H9 (cell line): Measurements from ENCODE around the gene ARSJ. TPM values are rescaled to one million over a fixed set of nuclear protein-coding genes. Genes with fewer than 3 reads are reported as not detected.

Source experiments
- DNase-seq: peaks from one replicate; pipeline ENCODE4 v3.0.0-alpha.2; 2017
- H2AFZ ChIP-seq: one replicate; pipeline ENCODE4 v1.6.1; 2013; ENCODE audit warnings: mild to moderate bottlenecking, low read length, control low read depth, moderate library complexity
- H2AK5ac ChIP-seq: 2 replicates; pipeline ENCODE4 v1.6.1; 2013; ENCODE audit warnings: low read length, control low read depth, mixed read lengths; ENCODE audit not compliant: insufficient read length
- H2BK120ac ChIP-seq: one replicate; pipeline ENCODE4 v1.6.1; 2013; ENCODE audit warnings: low read depth, mild to moderate bottlenecking, low read length, control low read depth, inconsistent platforms; ENCODE audit not compliant: poor library complexity, severe bottlenecking
- H2BK12ac ChIP-seq: 2 replicates; pipeline ENCODE4 v1.6.1; 2013; ENCODE audit warnings: low read length, control low read depth, mixed read lengths, low read depth; ENCODE audit not compliant: insufficient read length
- H2BK15ac ChIP-seq: 2 replicates; pipeline ENCODE4 v1.6.1; 2013; ENCODE audit warnings: low read depth, low read length, control low read depth
- H2BK20ac ChIP-seq: one replicate; pipeline ENCODE4 v1.6.1; 2013; ENCODE audit warnings: low read depth, mild to moderate bottlenecking, low read length, control low read depth, inconsistent platforms; ENCODE audit not compliant: poor library complexity, severe bottlenecking
- H2BK5ac ChIP-seq: 2 replicates; pipeline ENCODE4 v1.6.1; 2013; ENCODE audit warnings: low read length, control low read depth, mixed read lengths; ENCODE audit not compliant: insufficient read length
- H3K14ac ChIP-seq: 2 replicates; pipeline ENCODE4 v1.6.1; 2013; ENCODE audit warnings: low read length, control low read depth; ENCODE audit not compliant: insufficient read depth
- H3K18ac ChIP-seq: 2 replicates; pipeline ENCODE4 v1.6.1; 2013; ENCODE audit warnings: low read depth, mild to moderate bottlenecking, mixed read lengths, low read length, control low read depth; ENCODE audit not compliant: insufficient read length
- H3K23ac ChIP-seq: 2 replicates; pipeline ENCODE4 v1.6.1; 2013; ENCODE audit warnings: low read length, control low read depth, mixed read lengths, low read depth; ENCODE audit not compliant: insufficient read length
- H3K23me2 ChIP-seq: 2 replicates; pipeline ENCODE4 v1.6.1; 2013; ENCODE audit warnings: low read depth, mild to moderate bottlenecking, mixed read lengths, low read length, control low read depth; ENCODE audit not compliant: insufficient read length, poor library complexity, severe bottlenecking
- H3K27ac ChIP-seq: 2 replicates; pipeline ENCODE4 v1.5.1; 2013; ENCODE audit warnings: low read length, control low read depth, mixed read lengths, low read depth; ENCODE audit not compliant: insufficient read length
- H3K27me3 ChIP-seq: 2 replicates; pipeline ENCODE4 v1.6.1; 2013; ENCODE audit warnings: low read length, control low read depth, inconsistent platforms; ENCODE audit not compliant: insufficient read depth
- H3K4ac ChIP-seq: 2 replicates; pipeline ENCODE4 v1.6.1; 2013; ENCODE audit warnings: low read depth, mild to moderate bottlenecking, control low read depth, inconsistent platforms, low read length, moderate library complexity
- H3K4me1 ChIP-seq: 2 replicates; pipeline ENCODE4 v1.6.1; 2013; ENCODE audit warnings: low read length, control low read depth, inconsistent platforms; ENCODE audit not compliant: insufficient read depth
- H3K4me2 ChIP-seq: 2 replicates; pipeline ENCODE4 v1.6.1; 2013; ENCODE audit warnings: low read length, control low read depth, mixed read lengths; ENCODE audit not compliant: insufficient read length, insufficient read depth
- H3K56ac ChIP-seq: 2 replicates; pipeline ENCODE4 v1.6.1; 2013; ENCODE audit warnings: low read depth, mild to moderate bottlenecking, mixed read lengths, low read length, control low read depth; ENCODE audit not compliant: insufficient read length
- H3K79me1 ChIP-seq: 2 replicates; pipeline ENCODE4 v1.6.1; 2013; ENCODE audit warnings: low read depth, mild to moderate bottlenecking, moderate library complexity, low read length, control low read depth, inconsistent platforms; ENCODE audit not compliant: insufficient read depth, poor library complexity, severe bottlenecking
- H3K79me2 ChIP-seq: 2 replicates; pipeline ENCODE4 v1.6.1; 2013; ENCODE audit warnings: low read length, control low read depth, inconsistent platforms; ENCODE audit not compliant: insufficient read depth
- H3K9ac ChIP-seq: 2 replicates; pipeline ENCODE4 v1.6.1; 2013; ENCODE audit warnings: low read length, control low read depth, mixed read lengths; ENCODE audit not compliant: insufficient read length; ENCODE audit errors: extremely low read depth
- H3K9me3 ChIP-seq: one replicate; pipeline ENCODE4 v1.6.1; 2013; ENCODE audit warnings: low read depth, low read length, inconsistent platforms; ENCODE audit not compliant: control insufficient read depth
- H3T11ph ChIP-seq: one replicate; pipeline ENCODE4 v1.6.1; 2013; ENCODE audit warnings: mild to moderate bottlenecking, low read length, control low read depth, inconsistent platforms
- H4K20me1 ChIP-seq: one replicate; pipeline ENCODE4 v1.6.1; 2013; ENCODE audit not compliant: control insufficient read depth, insufficient read length, insufficient read depth
- H4K5ac ChIP-seq: 2 replicates; pipeline ENCODE4 v1.6.1; 2013; ENCODE audit warnings: low read depth, mild to moderate bottlenecking, mixed read lengths, low read length, control low read depth; ENCODE audit not compliant: insufficient read length
- H4K8ac ChIP-seq: replicated peaks from 2 replicates; pipeline ENCODE4 v1.6.1; 2013; ENCODE audit warnings: low read length, control low read depth, mixed read lengths, low read depth; ENCODE audit not compliant: insufficient read length
- H4K91ac ChIP-seq: 2 replicates; pipeline ENCODE4 v1.6.1; 2013; ENCODE audit warnings: low read depth, mild to moderate bottlenecking, moderate library complexity, mixed read lengths, low read length, control low read depth; ENCODE audit not compliant: insufficient read length
- H3K27ac Mint-ChIP-seq, 3 experiments: 2 replicates in 2 of 3; 3 replicates in 1 of 3; pipeline ENCODE4 v1.8.0; 2020 to 2021; ENCODE audit warnings: mixed read lengths in 3 of 3, mild to moderate bottlenecking in 1 of 3, moderate library complexity in 1 of 3
- H3K27me3 Mint-ChIP-seq: 2 replicates; pipeline ENCODE4 v1.8.0; 2021; ENCODE audit warnings: low read depth, mild to moderate bottlenecking, moderate library complexity, mixed read lengths
- H3K36me3 Mint-ChIP-seq, 3 experiments: 2 replicates in 2 of 3; 3 replicates in 1 of 3; pipeline ENCODE4 v1.8.0; 2020 to 2021; ENCODE audit warnings: low read depth in 3 of 3, mixed read lengths in 3 of 3; ENCODE audit not compliant: insufficient read depth in 1 of 3
- H3K4me1 Mint-ChIP-seq, 2 experiments: 2 replicates each; pipeline ENCODE4 v1.8.0; 2020; ENCODE audit warnings: mixed read lengths in 2 of 2
- H3K4me3 Mint-ChIP-seq, 2 experiments: 2 replicates in 1 of 2; 3 replicates in 1 of 2; pipeline ENCODE4 v1.8.0; 2020 to 2021; ENCODE audit warnings: mild to moderate bottlenecking in 2 of 2, mixed read lengths in 2 of 2, moderate library complexity in 1 of 2
- H3K9me3 Mint-ChIP-seq, 2 experiments: 2 replicates in 1 of 2; 3 replicates in 1 of 2; pipeline ENCODE4 v1.8.0; 2020; ENCODE audit warnings: mild to moderate bottlenecking in 2 of 2, mixed read lengths in 2 of 2, moderate library complexity in 1 of 2
- CTCF ChIP-seq: fragments of 200-600 bp; sonication (generic); conservative IDR thresholded peaks from 3 replicates; pipeline ENCODE4 v1.8.0; 2021; ENCODE audit warnings: antibody characterized with exemption, mild to moderate bottlenecking
- WGBS: extraction: QIAGEN DNeasy Blood & Tissue Kit; methylation state at CpG from one replicate; pipeline ENCODE4 v1.1.7; 2013; ENCODE audit warnings: missing lambda C conversion rate, low lambda C conversion rate, mixed read lengths; ENCODE audit not compliant: insufficient read length; ENCODE audit errors: extremely low coverage; 5-methylcytosine and 5-hydroxymethylcytosine counted together
- total RNA-seq: library from RNA; stranded (reverse); gene quantifications from 2 replicates; pipeline ENCODE4 v1.2.1, GENCODE V29; 2021

The ARSJ gene
- total RNA-seq, 1 experiment from 2014 or later = 1.1 TPM

GRCh38 chr4:113957956-113958355 is 21.5 kb downstream of the ARSJ start:
- Histone ChIP-seq H3K27me3 (no peaks in the 10 kb centered on the region), H2AFZ (no peak overlapping the region), H3K18ac (no peak overlapping the region), H3K14ac (no peak overlapping the region), H3K23ac (no peak overlapping the region), H3K9me3 (no peaks in the 10 kb centered on the region), H3K27ac (no peak overlapping the region), H4K5ac (no peak overlapping the region), H3K79me2 (no peaks in the 10 kb centered on the region), H3K56ac (no peak overlapping the region), H2BK20ac (no peak overlapping the region), H4K8ac (no peak overlapping the region), H3K23me2 (no peaks in the 10 kb centered on the region), H2AK5ac (no peak overlapping the region), H2BK15ac (no peak overlapping the region), H3K79me1 (no peaks in the 10 kb centered on the region), H3K4me2 (no peak overlapping the region), H3T11ph (no peak overlapping the region), H2BK120ac (no peak overlapping the region), H3K4ac (no peak overlapping the region), H4K91ac (no peak overlapping the region), H4K20me1 (no peaks in the 10 kb centered on the region), H2BK5ac (no peak overlapping the region), H3K4me1 (no peaks in the 10 kb centered on the region), H3K9ac (no peak overlapping the region), H2BK12ac (no peak overlapping the region)
- WGBS = no CpG with 5 or more reads among the region's 3 CpGs
- Mint-ChIP-seq H3K27me3 (no peaks in the 10 kb centered on the region), H3K27ac (no peak overlapping the region), H3K36me3 (no peaks in the 10 kb centered on the region), H3K4me3 (no peak overlapping the region), H3K4me1 (peaks cover 0 to 6% of the 10 kb centered on the region in 2 experiments; a peak in 2 of 4 replicates), H3K9me3 (no peaks in the 10 kb centered on the region)
- no peak for DNase-seq
- TF ChIP-seq CTCF = no peak
